Erythroblast (primary cell): ENCODE measurements around the gene TRIAP1.

Experiments used
- DNase-seq, 2 experiments: peaks; one replicate each; lab custom pipeline; 2025; lab: John Stamatoyannopoulos, UW
- GATA1 ChIP-seq: IDR thresholded peaks from 2 replicates; pipeline ENCODE4 v1.6.1; 2011; ENCODE audit warnings: low read depth, mild to moderate bottlenecking, control low read depth, low read length, moderate library complexity
- POLR2A ChIP-seq: IDR thresholded peaks from 2 replicates; pipeline ENCODE4 v1.6.1; 2011; ENCODE audit warnings: mild to moderate bottlenecking, low read length

TRIAP1 gene

DNA sequence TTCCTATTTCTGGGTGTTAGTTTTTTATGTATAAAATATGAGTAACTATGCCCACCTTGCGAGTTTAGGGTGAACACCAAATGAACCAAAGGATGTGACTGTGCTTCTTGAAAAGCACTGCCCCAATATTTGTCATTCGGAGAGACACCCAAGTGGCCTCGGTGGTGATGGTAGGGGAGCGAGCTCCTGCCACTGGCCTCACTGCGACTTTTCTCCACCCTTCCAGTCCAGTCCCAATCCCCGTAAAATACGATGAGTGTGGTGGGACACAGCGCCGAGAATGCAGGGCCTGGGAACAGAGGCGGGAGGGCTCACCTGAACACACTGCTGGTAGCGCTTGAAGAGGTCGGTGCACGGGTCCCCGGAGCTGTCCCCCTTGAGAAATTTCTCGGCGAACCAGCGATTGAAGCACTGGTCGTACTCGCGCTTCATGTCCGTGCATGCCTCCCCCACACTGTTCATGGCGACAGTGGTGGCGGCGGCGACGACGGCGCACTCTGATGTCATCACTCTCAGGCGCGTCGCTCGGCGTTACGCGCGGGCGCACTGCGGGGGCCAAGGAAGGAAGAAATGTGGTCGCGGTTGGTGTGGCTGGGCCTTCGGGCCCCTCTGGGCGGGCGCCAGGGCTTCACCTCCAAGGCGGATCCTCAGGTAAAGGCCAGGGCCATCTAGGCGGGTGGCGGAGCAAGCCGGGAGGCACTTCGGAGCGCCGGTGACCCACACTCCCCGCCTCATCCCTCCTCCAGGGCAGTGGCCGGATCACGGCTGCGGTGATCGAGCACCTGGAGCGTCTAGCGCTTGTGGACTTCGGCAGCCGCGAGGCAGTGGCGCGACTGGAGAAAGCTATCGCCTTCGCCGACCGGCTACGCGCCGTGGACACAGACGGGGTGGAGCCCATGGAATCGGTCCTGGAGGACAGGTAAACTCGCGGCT, at the start of gene TRIAP1, which contains the start of gene GATC:
TSS of gene TRIAP1 (minus strand) at position 474 of the 933 bp plus-strand sequence. CDS start at position 462, 12 bp downstream.
TSS of gene GATC (plus strand) at position 534 of the 933 bp plus-strand sequence. CDS start at position 571, 37 bp downstream.
- DNase-seq = peak; percentile 92 to 95
- TF ChIP-seq POLR2A (peak; percentile 86), GATA1 (no peak)

DNA sequence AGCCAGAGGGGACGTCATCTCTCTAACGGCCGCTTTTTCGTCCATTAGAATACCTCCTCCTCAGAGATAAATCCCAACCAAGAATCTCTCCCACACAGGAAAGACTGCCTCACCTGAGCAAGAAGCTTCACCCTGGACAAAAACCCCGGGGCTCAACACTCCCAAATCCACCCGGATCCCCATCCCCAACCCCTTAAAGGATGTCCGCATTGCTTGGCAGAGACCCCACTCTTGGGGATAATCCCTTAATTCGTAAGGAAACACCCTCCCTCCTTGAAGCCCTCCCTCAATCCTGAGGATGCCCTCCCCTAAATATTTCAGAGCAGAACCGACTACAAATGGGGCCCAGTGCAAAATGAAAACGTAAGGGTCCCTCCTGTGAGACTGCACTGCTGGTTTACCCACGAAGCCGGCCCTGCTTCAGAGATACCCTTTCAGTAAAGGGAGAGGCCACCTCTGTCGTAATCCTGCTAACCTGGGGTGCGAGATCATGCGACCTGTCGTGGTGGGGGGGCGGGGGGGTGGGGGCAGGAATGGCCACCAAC, 49.1 kb upstream of the TRIAP1 start:
- TF ChIP-seq GATA1 (no peak), POLR2A (no peak)
- no peak for DNase-seq

DNA sequence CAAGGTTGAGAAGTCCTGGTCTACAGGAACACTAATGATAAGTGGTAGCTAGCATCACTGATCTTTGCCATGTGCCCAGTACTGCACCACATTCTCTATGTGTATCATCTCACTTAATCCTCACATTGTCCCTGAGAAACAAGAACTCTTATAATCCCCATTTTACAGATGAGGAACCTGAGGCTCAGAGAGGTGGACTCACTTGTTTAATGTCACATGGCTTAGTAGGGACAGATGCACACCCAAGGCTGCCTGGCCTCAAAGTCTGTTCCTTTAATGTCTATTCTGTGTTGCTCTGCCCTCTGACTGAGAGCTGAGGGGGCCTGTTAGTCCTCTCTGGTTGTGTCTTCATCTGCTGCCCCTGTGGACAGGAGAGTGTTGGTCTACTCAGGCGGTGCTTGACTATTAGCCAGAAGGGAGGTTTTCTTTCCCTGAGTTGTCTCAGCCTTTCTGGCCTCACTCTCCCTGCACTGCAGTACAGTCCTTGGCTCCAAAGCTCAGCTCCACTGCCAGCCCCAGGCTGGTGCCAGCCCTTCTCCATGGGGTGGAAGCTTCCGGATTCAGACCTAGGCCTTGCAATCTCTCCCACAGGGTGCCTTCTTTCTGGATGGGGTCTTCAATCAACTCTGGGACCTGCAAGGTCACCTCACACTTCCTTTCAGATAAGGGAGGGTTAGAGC, 44.8 kb upstream of the TRIAP1 start:
- DNase-seq = no peak
- TF ChIP-seq POLR2A (no peak), GATA1 (no peak)

DNA sequence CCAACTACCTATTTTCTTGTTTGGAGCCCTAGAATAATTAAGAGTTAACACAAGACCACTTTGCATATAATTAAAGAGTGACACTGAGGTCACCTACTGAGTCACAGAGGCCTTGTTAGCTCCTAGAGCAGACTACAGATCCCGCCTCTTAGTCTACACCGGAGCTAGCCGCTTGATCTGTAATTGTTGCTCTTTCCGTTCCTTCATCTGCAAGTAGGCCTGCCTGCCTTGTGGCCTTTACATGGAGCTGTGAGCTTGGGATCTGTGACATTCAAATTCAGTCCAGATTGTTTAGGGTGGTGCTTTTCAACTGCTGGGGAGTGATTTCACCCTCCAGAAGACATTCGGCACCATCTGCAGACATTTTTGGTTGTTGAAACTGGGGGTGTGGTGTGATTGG, 44.1 kb upstream of the TRIAP1 start:
- no peak for TF ChIP-seq POLR2A
- no peak for TF ChIP-seq GATA1

DNA sequence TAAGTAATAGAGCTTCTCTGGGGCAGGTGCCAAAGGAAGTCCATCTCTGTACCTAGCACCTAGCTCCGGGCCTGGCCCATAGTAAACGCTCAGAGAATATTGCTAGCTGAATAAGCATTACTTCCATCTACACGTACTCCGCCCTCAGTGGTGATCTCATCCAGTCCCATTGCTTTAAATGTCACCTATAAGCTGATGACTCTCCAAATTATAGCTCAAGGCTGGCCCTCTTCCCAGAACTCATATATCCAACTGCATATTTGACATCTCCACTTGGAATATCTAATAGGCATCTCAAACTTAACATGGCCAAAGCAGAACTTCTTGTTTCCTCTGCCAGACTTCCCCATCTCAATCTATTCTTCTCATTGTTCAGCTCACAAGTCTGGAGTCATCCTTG, 42.8 kb upstream of the TRIAP1 start:
- peak; percentile 23 to 72 for DNase-seq
- TF ChIP-seq GATA1 = no peak
- TF ChIP-seq POLR2A = no peak

More for the DNA sequence above, 44.1 kb upstream of the TRIAP1 start:
- DNase-seq = no peak

DNA sequence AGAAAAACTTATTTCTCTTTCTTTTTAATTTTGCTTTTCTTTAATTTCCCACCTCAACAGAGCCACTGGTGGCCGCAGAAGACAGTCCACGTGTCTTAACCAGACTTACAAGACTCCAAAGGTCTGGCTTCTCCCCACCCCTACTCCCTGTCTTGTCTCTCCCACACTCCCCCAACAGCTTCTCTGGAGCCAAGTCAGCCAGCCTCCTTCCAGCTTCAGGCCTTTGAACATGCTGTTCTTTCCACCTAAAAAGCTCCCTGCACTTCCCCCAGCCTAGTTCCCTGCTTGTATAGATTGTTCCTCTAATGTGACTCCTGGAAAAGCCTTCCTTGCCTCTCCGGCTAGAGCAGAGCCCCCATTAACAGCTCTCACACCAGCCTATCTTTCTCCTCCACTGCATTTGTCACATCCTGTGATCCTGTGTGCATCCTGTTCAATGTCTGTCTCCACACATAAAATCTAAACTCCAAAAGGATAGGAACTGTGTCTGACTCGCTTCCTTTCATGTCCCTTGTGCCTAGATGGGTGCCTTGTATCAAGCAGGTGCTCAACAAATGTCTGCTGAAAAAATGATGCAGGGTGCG, 42.0 kb upstream of the TRIAP1 start:
- peak in 1 of 2 experiments; percentile 22 for DNase-seq

DNA sequence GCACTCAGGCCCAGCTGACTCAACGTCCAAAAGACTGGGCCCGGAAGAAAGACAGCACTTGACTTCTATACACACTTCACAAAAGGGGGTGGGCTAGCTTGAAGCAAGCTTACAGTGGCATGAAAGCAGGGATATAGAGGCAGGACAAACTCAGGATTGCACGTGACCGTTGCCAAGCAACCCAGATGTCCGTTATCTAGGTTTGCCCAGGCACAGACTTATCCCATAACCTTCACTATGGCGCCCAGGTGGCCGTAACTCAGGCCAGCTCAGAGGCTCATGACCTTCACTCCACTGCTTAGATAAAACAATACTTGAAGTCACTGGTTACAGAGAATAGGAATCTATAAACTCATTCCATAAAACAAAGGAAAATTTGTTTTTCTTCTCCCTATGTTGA, 41.4 kb upstream of the TRIAP1 start:
- peak; percentile 71 to 90 for DNase-seq

More for the DNA sequence above, 42.0 kb upstream of the TRIAP1 start:
- TF ChIP-seq GATA1 (no peak), POLR2A (no peak)

DNA sequence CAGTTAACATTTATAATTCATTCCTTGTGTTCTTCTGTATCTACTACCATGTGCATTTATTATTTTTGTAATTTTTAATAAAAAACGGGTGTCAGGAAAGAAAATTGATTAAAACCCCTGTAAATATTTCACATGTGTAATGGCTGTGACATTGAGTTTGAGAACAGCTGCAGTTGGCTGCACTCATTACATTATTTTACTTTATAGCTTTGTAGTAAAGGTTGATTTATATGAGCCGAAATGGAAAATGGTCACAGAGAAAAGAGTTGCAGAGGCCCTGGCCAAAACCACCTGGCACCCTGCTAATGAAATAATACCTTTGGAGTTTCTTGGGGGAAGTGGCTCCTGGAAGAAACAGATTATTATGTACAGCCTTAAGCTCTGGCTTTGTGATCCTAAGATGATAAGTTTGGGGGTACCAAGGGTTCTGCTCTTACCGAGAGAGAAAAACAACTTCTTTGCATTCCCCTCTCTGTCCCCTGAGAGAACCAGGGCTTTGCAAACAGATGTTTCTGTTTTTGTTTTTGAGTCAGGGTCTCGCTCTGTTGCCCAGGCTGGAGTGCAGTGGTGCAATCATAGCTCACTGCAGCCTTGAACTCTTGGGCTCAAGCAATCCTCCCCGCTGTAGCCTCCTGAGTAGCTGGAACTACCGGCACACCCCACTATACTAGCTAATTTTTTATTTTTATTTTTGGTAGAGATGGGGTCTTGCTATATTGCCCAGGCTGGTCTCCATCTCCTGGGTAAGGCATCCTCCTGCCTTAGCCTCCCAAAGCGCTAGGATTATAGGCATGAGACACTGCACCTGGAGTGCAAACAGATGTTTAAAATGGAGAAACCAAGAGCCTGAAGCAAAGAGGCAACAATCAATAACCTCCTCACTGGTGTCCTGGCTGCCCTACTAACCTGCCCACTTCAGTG, 40.0 kb upstream of the TRIAP1 start:
- no peak for TF ChIP-seq POLR2A
- TF ChIP-seq GATA1 = no peak
- DNase-seq = no peak

DNA sequence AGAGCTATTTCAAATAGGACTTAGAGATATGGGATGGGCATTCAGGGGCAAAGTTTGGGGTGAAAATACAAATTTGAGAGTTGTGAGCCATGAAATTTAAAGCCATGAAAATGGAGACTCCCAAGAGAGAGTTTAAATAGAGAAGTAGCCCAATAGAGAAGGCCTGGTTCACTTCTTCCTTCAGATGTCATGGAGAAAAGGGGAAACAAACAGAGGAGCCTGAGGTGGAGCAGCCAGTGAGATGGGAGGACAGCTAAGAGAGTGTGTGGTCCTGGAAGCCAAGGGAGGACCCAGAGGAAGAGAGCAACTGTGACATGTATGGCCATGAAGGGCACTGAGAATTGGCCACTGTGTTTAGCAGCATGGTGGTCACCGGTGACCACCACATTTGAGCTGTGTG, 37.4 kb upstream of the TRIAP1 start:
- no peak for DNase-seq
- TF ChIP-seq POLR2A (no peak), GATA1 (no peak)

DNA sequence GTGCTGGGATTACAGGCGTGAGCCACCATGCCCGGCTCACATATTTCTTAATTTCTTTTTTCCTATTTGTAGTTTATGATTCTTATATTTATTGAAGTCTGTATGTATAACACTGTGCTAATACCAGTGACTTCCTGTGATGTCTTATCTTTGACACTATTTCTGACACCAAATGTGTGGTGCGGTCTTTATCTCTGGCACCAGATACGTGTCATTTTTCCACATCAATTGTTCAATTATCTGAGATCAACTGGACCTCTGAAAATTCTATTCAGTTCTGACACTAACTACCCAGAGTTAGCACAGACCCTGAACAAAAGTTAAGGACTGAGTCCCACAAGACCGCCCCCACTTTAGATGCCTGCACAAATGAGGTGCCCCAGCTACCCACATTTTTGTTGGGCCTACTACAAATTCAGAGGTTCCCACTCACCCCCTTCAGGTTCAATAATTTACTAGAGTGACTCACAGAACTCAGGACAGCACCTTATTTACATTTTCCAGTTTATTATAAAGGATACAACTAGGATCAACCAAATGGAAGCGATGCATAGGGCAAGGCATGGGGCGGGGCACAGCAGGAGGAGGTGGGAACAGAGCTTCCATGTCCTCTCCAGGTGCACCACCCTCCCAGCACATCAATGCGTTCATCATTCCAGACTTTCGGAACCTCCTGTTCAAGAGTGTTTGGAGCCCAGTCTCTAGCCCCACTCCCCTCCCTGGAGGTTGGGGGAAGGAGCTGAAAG, 35.0 kb upstream of the TRIAP1 start:
- TF ChIP-seq POLR2A (no peak), GATA1 (no peak)
- DNase-seq = peak; percentile 35 to 74

DNA sequence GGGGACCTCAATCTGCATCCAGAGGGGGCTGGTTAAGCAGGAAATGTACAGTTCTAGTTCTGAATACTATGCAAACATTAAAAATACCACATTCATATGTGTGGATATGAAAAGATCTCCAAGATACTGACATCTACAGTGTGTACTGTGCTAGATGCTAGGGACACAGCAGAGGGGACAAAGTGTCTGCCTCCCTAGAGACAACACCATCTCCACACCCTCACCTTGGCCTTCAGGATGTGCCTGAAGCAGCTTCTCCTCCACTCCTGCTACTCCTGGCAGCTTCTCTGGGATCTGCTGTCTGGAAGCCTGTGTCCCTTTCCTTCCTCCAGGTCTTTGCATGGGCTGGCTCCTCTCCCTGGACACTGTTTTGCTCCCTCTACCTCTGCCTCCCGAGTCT, 34.0 kb upstream of the TRIAP1 start:
- TF ChIP-seq GATA1 = no peak
- TF ChIP-seq POLR2A = no peak
- DNase-seq = no peak

DNA sequence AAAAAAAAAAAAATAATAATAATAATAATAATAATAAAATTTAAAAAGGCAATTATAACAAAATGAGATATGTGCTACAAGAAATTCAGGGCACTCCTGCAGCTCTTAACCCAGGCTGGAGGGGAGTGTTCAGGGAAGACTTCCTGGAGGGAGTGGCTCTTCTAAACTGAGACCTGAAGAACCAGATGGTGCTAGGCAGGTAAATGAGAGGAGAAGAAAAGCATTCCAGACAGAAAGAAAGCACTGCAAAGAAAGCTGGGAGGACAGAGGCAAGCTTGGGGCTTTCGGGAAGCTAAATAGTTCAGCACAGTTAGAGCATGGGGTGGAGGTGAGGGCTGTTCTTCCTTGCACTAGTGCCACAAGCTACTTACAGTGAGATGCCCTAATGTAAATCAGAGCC, 33.3 kb upstream of the TRIAP1 start:
- no peak for TF ChIP-seq POLR2A
- no peak for TF ChIP-seq GATA1
- no peak for DNase-seq
